ENCODE measurements around the gene SUPT3H.

DNA sequence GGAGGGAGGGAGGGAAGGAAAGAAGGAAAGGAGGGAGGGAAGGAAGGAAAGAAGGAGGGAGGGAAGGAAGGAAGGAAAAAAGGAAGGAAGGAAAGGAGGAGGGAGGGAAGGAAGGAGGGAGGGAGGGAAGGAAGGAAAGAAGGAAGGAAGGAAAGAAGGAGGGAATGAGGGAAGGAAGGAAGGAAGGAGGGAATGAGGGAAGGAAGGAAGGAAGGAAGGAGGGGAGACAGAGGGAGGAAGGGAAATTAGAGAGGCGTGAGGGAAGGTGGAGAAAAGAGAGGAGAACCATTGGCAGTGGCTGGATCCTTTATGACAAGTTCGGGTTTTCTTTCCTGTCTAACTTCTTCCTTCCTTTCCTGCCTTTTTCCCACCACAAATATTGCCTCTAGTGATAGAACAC is 22.3 kb upstream of the SUPT3H start:
- TF ChIP-seq, protein P1, sequence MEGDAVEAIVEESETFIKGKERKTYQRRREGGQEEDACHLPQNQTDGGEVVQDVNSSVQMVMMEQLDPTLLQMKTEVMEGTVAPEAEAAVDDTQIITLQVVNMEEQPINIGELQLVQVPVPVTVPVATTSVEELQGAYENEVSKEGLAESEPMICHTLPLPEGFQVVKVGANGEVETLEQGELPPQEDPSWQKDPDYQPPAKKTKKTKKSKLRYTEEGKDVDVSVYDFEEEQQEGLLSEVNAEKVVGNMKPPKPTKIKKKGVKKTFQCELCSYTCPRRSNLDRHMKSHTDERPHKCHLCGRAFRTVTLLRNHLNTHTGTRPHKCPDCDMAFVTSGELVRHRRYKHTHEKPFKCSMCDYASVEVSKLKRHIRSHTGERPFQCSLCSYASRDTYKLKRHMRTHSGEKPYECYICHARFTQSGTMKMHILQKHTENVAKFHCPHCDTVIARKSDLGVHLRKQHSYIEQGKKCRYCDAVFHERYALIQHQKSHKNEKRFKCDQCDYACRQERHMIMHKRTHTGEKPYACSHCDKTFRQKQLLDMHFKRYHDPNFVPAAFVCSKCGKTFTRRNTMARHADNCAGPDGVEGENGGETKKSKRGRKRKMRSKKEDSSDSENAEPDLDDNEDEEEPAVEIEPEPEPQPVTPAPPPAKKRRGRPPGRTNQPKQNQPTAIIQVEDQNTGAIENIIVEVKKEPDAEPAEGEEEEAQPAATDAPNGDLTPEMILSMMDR (IDR thresholded peaks at IDR 0.05) = no peak
- no peak for TF ChIP-seq POLR2A (IDR thresholded peaks at IDR 0.05)

Data from right lobe of liver (tissue), 4 donors.